Tibial nerve (tissue), 4 donors: ENCODE results near the gene SIRT6. TPM values are rescaled to one million over a fixed set of nuclear protein-coding genes. Genes with fewer than 3 reads are reported as not detected.

Source experiments
- DNase-seq, 2 donors: peaks; one replicate each; pipeline ENCODE4 v3.0.0-alpha.2; 2019; ENCODE audit warnings: low spot score in 2 of 2
- H3K27ac ChIP-seq, 4 donors: fragments of 200-600 bp; sonication (generic) in 3 of 4; one replicate each; pipeline ENCODE4 v1.5.1; 2017 to 2019; ENCODE audit warnings: mild to moderate bottlenecking in 1 of 4
- H3K27me3 ChIP-seq, 2 donors: fragments of 200-600 bp; sonication (generic) in 1 of 2; one replicate each; pipeline versions ENCODE4 v1.5.1 to v1.6.0; 2017 to 2019
- H3K36me3 ChIP-seq, 3 donors: fragments of 200-600 bp; sonication (generic); one replicate each; pipeline ENCODE4 v1.5.1; 2018 to 2019
- H3K4me1 ChIP-seq, 4 donors: fragments of 200-600 bp; sonication (generic) in 3 of 4; one replicate each; pipeline ENCODE4 v1.5.1; 2017 to 2019
- H3K4me3 ChIP-seq, 4 donors: fragments of 200-600 bp; sonication (generic) in 3 of 4; one replicate each; pipeline ENCODE4 v1.5.1; 2017 to 2019; ENCODE audit warnings: mild to moderate bottlenecking in 1 of 4, moderate library complexity in 1 of 4
- H3K9me3 ChIP-seq, 4 donors: fragments of 200-600 bp; sonication (generic) in 3 of 4; one replicate each; pipeline ENCODE4 v1.5.1; 2017 to 2019
- EP300 ChIP-seq, 2 donors: sonication (generic); formaldehyde crosslinking; IDR thresholded peaks; one replicate each; pipeline ENCODE4 v1.6.1; 2017; ENCODE audit warnings: antibody characterized with exemption in 2 of 2, mild to moderate bottlenecking in 1 of 2
- POLR2A ChIP-seq, 2 donors: fragments of 450-650 bp; IDR thresholded peaks; one replicate each; pipeline ENCODE4 v1.6.1; 2017; ENCODE audit warnings: antibody characterized with exemption in 2 of 2, mild to moderate bottlenecking in 2 of 2, moderate library complexity in 2 of 2
- WGBS, 2 donors: methylation state at CpG; one replicate each; pipeline ENCODE4 v1.1.5; 2018; 5-methylcytosine and 5-hydroxymethylcytosine counted together
- total RNA-seq, 4 donors: library from RNA; depleted of rRNA; stranded (reverse); fragments of >200 nt; gene quantifications; one replicate each; pipeline ENCODE4 v1.1.0, GENCODE V29; 2016
- TF ChIP-seq, protein P1 (sequence below), 5 experiments: fragments of 200-600 bp in 3 of 5; fragments of 450-650 bp in 2 of 5; sonication (generic) in 3 of 5; IDR thresholded peaks; one replicate each; pipeline ENCODE4 v1.5.1; 2016 to 2019; ENCODE audit warnings: antibody characterized with exemption in 5 of 5, mild to moderate bottlenecking in 3 of 5, moderate library complexity in 2 of 5

The SIRT6 gene
- total RNA-seq, 4 donors from 2014 or later, result 17.7 to 41.4 (median 38.2) TPM

DNA sequence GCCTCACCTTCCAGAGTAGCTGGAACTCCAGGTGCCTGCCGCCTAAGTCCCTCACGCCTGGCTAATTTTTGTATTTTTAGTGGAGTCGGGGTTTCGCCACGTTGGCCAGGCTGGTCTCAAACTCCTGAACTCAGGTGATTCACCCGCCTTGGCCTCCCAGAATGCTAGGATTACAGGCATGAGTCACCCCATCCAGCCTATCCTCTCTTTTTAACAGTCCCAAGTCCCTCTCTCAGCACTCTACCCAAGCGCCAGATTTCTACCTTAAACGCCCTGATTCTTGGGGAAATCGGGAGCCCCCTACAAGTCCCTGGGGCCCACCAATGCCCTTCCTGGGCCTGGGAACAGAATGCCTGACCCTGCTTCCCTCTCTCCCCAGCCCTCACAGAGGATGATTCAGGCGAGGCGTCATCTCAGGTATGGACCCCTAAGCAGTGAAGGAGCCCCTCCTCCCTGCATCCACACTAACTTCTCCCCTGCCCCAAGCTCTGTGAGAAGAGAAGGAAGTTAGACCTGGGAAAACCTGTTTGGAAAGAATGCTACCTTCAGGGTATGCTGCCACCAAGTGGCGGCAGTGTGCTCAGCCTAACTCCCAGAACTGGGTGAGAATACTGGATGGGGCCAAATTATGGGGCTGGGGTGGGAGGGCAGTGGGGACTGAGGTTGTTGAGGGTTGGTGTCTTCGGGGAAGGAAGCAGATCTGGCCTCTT is 26.2 kb upstream of the SIRT6 start:
- H3K9me3 ChIP-seq, result no peaks in the 10 kb centered on the region
- peaks cover 0 to 9% (median 0%) of the 10 kb centered on the region in 4 donors for H3K4me1 ChIP-seq
- H3K4me3 ChIP-seq, result no peak overlapping the region
- no peaks in the 10 kb centered on the region for H3K36me3 ChIP-seq
- no peak overlapping the region for H3K27ac ChIP-seq
- 75 to 82% methylated on average over 13 of the region's 13 CpGs for WGBS, 2 donors
- TF ChIP-seq, protein P1, sequence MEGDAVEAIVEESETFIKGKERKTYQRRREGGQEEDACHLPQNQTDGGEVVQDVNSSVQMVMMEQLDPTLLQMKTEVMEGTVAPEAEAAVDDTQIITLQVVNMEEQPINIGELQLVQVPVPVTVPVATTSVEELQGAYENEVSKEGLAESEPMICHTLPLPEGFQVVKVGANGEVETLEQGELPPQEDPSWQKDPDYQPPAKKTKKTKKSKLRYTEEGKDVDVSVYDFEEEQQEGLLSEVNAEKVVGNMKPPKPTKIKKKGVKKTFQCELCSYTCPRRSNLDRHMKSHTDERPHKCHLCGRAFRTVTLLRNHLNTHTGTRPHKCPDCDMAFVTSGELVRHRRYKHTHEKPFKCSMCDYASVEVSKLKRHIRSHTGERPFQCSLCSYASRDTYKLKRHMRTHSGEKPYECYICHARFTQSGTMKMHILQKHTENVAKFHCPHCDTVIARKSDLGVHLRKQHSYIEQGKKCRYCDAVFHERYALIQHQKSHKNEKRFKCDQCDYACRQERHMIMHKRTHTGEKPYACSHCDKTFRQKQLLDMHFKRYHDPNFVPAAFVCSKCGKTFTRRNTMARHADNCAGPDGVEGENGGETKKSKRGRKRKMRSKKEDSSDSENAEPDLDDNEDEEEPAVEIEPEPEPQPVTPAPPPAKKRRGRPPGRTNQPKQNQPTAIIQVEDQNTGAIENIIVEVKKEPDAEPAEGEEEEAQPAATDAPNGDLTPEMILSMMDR (IDR thresholded peaks at IDR 0.05), result no peak
- TF ChIP-seq EP300 (IDR thresholded peaks at IDR 0.05) (no peak), POLR2A (IDR thresholded peaks at IDR 0.05) (no peak)
- DNase-seq, result no peak
- H3K27me3 ChIP-seq, result peaks cover 0 to 7% of the 10 kb centered on the region in 2 donors

DNA sequence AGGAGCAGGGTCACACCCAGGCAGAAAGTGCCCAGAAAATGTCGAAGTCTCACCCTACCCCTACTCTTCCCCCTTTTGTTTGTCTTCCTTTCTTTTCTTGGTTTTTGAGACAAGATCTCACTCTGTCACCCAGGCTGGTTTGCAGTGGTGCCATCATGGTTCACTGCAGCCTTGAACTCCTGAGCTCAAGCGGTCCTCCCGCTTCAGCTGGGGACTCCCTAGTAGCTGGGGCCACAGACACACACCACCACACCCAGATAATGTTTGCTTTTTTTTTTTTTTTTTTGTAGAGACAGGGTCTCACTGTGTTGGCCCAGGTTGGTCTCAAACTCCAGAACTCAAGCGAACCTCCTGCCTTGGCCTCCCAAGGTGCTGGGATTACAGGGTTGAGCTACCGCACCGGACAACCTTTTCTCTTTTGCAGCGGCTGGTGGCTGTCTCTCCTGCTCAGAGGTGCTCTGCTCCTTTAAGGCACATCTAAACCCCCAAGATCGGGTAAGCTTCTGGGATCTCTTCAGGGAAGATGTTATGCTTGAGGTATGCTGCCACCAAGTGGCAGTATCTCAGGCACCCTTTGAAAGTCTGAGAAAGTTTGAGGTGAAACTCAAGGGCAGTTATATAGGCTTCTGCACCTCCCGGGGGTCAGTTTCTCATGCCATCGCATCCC is 24.6 kb upstream of the SIRT6 start:
- no peaks in the 10 kb centered on the region for H3K9me3 ChIP-seq
- H3K36me3 ChIP-seq, result no peaks in the 10 kb centered on the region
- no peak for DNase-seq
- no peak for TF ChIP-seq POLR2A (IDR thresholded peaks at IDR 0.05)
- TF ChIP-seq, protein P1 (IDR thresholded peaks at IDR 0.05), result no peak
- no peak for TF ChIP-seq EP300 (IDR thresholded peaks at IDR 0.05)
- peaks cover 0 to 7% of the 10 kb centered on the region in 2 donors for H3K27me3 ChIP-seq
- 82 to 86% methylated on average over 10 of the region's 10 CpGs for WGBS, 2 donors
- H3K4me1 ChIP-seq, result peaks cover 0 to 9% (median 0%) of the 10 kb centered on the region in 4 donors
- H3K4me3 ChIP-seq, result no peak overlapping the region
- no peak overlapping the region for H3K27ac ChIP-seq

DNA sequence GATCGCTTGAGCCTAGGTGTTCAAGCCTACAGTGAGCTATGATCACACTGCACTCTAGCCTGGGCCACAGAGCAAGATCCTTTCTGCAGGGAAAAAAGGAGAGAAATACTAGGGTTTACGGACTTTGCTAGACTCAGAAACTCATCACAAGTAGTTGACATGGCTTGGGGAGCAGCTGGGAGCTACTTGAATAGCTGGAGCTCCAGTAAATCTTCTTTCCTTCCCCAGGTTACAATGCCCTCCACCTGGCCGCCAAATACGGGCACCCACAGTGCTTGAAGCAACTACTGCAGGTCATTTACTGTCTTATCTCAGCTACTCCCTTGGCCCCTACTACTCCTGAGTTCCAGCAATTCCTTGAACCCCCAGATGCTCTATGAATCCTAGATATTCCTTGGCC is 19.4 kb upstream of the SIRT6 start:
- no peaks in the 10 kb centered on the region for H3K36me3 ChIP-seq
- no peak overlapping the region for H3K4me3 ChIP-seq
- H3K27ac ChIP-seq, result no peak overlapping the region
- TF ChIP-seq POLR2A (IDR thresholded peaks at IDR 0.05), result no peak
- TF ChIP-seq EP300 (IDR thresholded peaks at IDR 0.05), result no peak
- TF ChIP-seq, protein P1 (IDR thresholded peaks at IDR 0.05), result no peak
- H3K4me1 ChIP-seq, result peaks cover 0 to 18% (median 0%) of the 10 kb centered on the region in 4 donors
- 77 to 81% methylated on average over 4 of the region's 4 CpGs for WGBS, 2 donors
- DNase-seq, result no peak
- H3K9me3 ChIP-seq, result no peaks in the 10 kb centered on the region
- H3K27me3 ChIP-seq, result peaks cover 2 to 33% of the 10 kb centered on the region in 2 donors

DNA sequence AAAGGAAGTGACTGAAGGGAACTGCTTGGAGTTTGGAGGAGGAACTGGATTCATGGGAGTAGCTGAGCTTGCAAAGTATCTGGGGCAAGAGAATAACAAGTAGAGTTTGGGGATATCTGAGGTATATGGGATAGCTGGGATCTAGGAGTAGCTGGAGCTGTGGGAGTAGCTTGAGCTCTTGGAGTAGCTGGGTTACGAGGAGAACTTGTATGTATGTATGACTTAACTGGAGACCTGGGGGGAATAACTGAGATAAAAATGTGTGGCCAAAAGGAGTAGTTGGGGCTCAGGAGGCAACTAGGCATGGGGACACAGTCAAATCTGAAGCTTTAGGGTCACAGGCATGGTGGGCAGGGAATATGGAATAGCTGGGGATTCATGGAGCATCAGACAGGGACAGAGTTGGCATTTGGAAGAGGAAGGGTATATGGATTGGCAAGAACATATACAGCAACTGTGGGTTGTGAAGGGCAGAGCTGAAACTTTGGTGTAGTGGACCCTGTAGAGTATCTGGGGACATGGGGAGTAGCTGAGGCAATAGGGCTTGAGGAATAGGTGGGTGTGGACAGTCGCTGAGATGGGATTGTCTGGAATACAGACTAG is 18.7 kb upstream of the SIRT6 start:
- H3K27me3 ChIP-seq, result peaks cover 2 to 41% of the 10 kb centered on the region in 2 donors
- peaks cover 0 to 18% (median 0%) of the 10 kb centered on the region in 4 donors for H3K4me1 ChIP-seq
- H3K4me3 ChIP-seq, result no peak overlapping the region
- H3K27ac ChIP-seq, result no peak overlapping the region
- H3K9me3 ChIP-seq, result no peaks in the 10 kb centered on the region
- DNase-seq, result no peak
- no peaks in the 10 kb centered on the region for H3K36me3 ChIP-seq
- 62 to 67% methylated on average over 2 of the region's 2 CpGs for WGBS, 2 donors
- no peak for TF ChIP-seq EP300 (IDR thresholded peaks at IDR 0.05)

DNA sequence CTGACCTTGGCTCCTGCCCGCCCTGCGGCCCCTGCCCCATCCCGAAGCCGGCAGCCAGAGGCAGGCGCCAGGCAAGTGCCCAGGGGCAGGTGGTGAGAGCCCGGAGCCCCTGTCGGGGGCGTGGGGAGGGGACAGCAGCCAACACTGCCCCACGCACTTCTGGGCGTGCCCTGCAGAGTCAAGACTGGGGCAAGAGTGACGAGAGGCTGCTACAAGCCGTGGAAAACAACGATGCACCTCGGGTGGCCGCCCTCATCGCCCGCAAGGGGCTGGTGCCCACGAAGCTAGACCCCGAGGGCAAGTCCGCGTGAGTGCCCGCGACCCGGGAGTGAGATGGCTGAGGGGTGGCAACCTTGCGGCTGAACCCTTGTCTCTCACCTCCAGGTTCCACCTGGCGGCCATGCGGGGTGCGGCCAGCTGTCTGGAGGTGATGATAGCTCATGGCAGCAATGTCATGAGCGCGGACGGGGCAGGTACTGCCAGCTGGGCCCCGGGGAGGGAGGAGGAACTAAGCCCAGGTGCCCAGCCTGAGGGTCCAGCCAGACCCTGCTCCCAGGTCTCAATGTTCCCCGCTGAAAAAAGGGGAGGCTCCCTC is 17.4 kb upstream of the SIRT6 start:
- WGBS, 2 donors, result 79 to 87% methylated on average over 7 to 33 of the region's 33 CpGs
- H3K27ac ChIP-seq, result no peak overlapping the region
- no peak for TF ChIP-seq EP300 (IDR thresholded peaks at IDR 0.05)
- TF ChIP-seq POLR2A (IDR thresholded peaks at IDR 0.05), result no peak
- TF ChIP-seq, protein P1 (IDR thresholded peaks at IDR 0.05), result no peak
- no peaks in the 10 kb centered on the region for H3K9me3 ChIP-seq
- DNase-seq, result no peak
- no peak overlapping the region for H3K4me3 ChIP-seq
- no peaks in the 10 kb centered on the region for H3K36me3 ChIP-seq
- peaks cover 0 to 14% (median 0%) of the 10 kb centered on the region in 4 donors for H3K4me1 ChIP-seq
- H3K27me3 ChIP-seq, result peaks cover 2 to 52% of the 10 kb centered on the region in 2 donors
